Astrocyte (in vitro differentiated cells and primary cell): Measurements from ENCODE around the gene VAMP7.

Experiments used
- EZH2 ChIP-seq: IDR thresholded peaks from 2 replicates; pipeline ENCODE4 v1.6.1; 2012; ENCODE audit warnings: mild to moderate bottlenecking, low read length, inconsistent platforms; ENCODE audit not compliant: insufficient read depth
- TF ChIP-seq, protein P1 (sequence below): IDR thresholded peaks from 2 replicates; pipeline ENCODE4 v1.5.1; 2011; ENCODE audit warnings: low read depth, mild to moderate bottlenecking, inconsistent platforms, low read length, moderate library complexity; ENCODE audit not compliant: insufficient read depth

DNA sequence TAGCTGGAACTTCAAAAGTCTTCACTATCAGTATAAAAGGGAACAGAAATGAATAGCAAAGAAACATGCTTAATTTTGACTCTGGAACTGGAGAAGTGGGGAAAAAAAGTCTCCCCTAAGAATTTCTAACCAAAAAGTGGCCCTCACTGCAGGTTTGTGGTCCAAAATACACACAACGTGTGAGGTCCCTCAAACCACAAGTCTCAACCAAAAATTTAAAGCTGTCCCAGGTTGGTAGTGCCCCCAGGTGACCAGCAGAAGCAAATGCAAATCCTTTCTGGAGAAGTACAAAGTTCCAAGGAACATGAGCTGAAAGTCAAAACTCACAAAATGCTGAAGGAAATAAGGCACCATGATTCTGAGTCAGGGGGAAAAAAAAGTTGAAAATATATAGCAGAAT lies 23.6 kb upstream of the VAMP7 start:
- TF ChIP-seq, protein P1, sequence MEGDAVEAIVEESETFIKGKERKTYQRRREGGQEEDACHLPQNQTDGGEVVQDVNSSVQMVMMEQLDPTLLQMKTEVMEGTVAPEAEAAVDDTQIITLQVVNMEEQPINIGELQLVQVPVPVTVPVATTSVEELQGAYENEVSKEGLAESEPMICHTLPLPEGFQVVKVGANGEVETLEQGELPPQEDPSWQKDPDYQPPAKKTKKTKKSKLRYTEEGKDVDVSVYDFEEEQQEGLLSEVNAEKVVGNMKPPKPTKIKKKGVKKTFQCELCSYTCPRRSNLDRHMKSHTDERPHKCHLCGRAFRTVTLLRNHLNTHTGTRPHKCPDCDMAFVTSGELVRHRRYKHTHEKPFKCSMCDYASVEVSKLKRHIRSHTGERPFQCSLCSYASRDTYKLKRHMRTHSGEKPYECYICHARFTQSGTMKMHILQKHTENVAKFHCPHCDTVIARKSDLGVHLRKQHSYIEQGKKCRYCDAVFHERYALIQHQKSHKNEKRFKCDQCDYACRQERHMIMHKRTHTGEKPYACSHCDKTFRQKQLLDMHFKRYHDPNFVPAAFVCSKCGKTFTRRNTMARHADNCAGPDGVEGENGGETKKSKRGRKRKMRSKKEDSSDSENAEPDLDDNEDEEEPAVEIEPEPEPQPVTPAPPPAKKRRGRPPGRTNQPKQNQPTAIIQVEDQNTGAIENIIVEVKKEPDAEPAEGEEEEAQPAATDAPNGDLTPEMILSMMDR, result no peak
- no peak for TF ChIP-seq EZH2
